SIG-M5 treated with dmso at 0.1 percent for 504 hours (cell line): ENCODE measurements around the gene ADRA2B.
A peak's percentile ranks its signal among the peaks of the same experiment; 100 is the strongest.
"Not testable (repeated sequence)": the region's sequence is repeated elsewhere in the genome, so short reads cannot be mapped to it uniquely, and the experiment has no call there.

Source experiments
- DNase-seq: peaks from one replicate; lab custom pipeline; 2025; ENCODE audit not compliant: unreplicated experiment; lab: John Stamatoyannopoulos, UW

Gene ADRA2B

DNA sequence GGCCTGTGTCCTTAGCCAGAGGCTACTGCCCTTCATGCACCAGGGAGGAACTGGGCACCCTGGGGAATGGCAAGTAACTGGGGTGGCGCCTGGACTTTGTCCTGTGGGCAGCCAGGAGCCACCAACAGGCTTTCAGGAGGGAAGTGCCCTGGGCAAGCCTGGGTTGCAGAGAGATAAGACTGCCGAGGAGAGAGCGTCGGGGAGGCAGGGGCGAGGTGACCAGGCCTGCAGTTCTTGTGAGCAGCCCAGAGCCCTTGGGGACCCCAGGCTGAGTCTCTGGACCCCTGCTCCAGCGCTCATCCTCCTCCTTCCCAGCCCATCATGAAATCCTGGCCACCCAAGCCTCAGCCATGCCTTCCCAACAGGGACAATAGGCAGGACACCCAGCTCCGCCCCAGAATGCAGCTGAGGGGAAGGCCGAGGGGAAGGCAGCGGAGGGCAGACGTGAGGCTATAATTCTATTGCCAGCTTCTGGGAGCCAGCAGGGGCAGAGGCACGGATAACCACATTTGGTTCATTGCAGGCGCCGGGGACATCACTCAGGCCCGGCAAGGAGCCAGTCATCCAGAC, 25.1 kb downstream of the ADRA2B start:
- DNase-seq = no peak

DNA sequence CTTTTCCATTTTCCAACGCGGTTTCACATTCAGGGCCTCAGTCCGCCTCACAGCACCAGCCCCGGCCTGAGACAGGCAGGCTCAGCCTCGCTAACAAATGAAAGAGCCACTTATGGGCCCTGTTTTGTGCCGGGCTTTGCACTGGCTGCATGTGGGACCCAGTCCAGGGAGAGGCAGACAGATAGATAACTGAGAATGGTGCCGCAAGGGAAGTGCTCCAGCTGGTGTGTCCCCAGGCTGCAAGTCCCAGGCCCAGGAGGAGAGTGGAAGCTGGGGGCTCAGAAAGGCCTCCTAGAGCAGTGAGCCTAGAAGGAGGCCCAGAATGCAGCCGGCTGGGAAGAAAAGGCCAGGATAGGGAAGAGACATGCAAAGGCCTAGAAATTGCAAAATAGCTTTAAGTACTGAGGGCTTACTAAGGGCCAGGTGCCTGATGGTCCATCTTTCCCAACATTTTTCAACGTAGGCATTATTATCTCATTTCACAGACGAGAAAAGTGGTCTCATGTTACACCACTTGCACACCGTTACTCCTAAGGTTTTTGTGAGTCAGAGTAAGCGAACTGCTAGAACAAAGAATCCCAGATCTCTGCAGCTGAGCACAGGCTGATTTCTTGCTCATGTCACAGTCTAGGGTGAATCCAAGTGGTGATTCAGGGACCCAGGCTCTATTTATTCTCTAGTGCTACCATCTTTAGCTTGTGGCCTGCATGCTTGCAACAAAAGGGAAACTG, 26.0 kb downstream of the ADRA2B start:
- DNase-seq = no peak

DNA sequence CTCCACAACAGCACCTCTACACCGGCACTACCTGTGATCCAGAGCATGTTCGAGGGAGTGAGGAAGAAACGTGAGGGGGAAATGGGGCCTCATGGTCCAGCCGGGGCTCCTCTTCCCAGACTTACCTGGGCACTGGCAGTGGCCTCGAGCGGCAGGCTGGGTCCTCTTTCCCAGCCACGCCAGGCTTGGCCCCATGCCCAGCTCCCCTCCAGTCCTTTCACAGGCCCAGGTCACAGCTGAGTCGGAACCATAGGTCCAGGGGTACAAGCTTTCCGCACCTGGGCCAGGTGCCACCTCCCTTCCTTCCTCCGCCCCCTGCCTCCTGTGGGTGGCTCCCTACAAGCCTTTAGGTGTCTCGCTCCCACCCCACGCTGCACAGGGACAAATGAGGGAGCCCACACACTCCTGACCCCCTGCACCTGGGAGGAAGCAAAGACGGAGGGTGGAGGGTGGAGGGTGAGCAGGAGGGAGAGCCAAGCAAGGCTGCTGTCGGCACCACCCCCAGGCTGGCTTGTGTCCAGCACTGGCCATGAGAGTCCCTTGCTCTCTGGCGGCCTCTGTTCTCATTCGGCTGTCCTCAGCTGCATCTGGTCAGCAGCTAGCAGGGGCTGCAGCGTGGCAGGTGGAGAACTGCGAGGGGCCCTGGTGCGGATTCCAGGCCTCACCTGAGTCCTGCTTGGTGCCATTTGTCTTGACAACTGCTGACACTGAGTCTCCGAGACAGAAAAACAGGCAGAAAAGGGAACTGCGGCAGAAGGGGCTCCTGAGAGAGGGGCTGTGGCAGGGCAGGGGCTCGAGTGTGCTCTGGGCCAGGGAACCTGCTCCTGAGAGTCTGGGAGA, 26.8 kb downstream of the ADRA2B start:
- no peak for DNase-seq

DNA sequence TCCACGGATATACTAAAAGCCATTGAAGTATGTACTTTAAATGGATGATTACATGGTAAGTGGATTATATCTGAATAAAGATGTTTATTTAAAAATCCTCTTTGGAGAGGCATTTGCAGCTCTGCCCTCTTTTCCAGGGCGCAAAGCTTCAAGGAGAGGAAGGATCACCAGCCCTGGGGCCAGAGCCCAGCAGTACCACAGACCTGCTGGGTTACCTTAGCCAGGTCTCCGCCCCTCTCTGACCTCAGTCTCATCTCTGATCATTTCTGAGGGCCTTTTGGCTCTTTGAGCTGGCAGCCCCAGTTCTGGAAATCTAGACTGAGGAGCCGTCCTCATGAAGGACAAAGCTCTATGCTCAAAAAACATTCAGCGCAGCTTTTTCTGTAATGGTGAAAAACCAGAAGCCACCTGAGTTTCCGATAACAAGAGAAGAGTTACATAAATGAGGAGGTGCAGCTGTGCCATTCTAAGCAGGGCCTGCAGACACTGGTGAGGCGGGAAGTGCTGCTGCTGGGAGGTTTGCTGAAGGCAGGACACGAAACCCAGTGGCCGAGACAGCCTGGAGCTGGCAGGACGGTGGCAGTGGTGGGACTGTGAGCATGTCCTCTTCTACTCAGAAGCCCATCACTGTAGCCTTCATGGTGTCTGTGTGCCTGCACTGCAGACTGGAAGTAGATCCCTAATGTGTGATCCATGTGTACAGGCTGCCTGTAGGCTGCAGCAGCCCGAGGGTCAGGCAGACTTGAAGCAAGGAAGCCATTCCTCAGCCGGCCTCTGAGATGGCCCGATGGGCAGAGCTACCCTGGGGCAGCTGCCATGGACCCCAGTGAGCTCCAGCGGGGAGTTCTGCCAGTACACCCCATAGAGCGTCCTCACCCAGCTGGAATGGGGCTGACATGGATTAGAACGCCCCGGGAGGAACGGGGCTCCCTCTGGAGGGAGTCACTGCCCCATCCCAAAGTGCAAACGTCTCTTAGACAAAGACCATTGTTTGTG, 27.7 kb downstream of the ADRA2B start:
- DNase-seq = no peak

DNA sequence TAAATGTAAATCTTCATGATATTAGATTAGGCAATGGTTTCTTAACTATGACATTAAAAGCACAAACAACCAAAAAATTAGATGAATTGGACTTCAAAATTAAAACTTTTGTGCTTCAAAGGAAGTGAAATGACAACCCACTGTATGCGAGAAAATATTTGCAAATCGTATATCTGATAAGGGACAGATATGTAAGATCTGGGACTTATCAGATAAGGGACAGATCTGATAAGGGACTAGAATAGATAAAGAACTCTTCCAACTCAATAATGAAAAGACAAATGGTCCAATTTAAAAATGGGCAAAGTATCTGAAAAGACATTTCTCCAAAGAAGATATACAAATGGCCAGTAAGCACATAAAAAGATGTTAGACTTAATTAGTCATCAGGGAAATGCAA, 29.2 kb downstream of the ADRA2B start:
- no peak for DNase-seq

DNA sequence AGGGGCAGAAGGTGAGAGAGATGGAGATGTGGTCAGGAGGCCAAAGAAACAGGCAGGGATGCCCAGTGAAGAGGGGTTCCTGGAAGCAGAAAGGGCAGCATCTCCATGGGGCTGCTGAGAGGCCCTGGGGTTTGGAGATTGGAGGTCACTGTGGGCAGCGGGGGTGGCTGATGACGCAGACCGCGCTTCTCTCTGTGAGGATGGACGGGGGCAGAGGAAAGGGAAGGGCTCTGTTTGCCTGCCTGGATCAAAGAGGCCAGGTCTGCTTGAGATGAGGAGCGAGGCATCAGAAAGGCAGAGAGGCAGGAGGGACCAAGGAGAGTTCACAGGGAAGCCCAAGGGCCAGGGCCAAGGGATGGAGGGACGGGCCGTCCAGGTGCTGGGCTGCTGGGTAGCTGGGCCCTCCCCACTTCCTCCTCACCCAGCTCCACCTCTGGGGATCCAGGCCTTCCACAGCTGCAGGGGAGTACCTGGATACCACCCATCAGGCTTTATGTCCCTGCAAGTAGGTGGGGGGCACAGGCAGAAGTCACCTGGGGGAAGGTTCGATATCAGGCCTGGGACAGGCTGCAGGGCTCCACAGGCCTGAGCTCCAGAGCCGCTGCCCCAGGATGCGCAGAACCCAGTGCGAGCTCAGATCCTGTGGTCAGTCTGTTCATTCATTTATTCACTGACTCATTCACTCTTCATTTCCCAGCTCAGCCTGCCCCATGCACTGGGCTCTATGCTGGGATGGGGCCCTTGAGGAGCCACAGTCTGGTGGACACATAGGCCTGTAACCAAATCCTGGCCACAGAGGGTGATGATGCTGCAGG, 30.6 kb downstream of the ADRA2B start:
- DNase-seq = no peak

DNA sequence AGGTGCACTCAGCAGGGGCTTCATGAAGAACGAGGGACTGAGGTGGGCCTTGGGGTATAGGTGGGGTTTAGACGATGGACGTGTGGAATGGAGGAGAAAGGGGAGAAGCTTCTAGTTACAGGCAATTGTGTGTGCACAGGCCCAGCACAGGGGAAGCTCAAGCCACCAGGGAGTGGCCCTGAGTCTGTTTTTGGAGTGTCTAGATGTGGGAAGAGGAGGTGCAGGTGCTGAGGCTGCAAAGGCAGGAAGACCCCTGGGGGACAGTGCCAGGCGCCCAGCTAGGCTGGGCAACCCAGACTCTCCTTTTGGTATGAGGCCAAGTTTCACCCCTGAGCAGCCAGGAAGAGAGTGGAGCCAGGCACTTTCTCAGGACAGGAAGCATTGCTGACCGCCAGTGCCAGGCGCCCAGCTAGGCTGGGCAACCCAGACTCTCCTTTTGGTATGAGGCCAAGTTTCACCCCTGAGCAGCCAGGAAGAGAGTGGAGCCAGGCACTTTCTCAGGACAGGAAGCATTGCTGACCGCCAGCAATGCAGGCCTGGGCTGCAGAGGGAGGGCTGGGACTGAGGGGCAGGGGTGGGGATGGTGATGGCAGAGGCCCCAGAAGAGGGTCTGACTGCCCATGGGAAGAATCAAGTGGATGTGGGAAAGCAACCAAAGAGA, 31.4 kb downstream of the ADRA2B start:
- not testable (repeated sequence) for DNase-seq

DNA sequence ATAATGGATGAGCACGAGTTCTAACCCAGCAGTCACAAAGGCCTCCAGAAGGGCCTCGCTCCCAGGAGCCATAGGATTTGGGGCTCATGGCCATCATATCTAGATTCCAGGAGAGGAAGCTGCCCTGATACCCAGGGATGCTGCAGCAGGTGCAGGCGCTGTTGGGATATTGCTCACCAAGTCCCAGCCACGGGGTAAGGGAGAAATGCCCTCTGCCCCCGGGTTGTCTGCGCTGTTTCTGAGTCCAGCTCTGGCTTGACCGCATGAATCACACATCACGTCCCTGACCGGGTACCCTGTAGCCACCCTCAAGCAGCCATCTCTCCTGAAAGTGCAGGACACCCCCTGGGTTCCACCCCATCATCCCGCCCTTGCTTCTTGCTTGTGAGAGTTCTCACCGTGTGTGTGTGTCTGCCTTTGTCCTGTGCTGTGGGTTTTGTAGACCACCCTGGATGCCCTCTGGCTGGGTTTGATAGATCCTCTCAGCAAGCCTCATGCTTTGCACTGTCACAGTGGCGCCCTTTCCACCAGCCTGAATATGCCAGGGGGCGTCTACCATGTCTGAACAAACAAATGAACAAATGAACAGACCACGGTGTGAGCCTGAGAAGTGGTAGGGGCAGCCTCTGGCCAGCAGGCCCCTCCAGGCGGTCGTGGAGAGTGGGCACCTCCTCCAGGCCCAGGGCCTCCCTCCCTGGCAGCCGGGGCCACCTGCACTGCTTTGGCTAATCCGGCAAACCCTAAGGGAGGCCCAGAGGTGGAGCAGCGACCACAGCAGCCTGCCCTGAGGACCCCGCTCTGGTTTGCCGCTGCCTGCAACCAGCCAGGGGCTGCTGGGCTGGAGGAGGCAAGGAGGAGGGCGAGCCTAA, 32.1 kb downstream of the ADRA2B start:
- no peak for DNase-seq

DNA sequence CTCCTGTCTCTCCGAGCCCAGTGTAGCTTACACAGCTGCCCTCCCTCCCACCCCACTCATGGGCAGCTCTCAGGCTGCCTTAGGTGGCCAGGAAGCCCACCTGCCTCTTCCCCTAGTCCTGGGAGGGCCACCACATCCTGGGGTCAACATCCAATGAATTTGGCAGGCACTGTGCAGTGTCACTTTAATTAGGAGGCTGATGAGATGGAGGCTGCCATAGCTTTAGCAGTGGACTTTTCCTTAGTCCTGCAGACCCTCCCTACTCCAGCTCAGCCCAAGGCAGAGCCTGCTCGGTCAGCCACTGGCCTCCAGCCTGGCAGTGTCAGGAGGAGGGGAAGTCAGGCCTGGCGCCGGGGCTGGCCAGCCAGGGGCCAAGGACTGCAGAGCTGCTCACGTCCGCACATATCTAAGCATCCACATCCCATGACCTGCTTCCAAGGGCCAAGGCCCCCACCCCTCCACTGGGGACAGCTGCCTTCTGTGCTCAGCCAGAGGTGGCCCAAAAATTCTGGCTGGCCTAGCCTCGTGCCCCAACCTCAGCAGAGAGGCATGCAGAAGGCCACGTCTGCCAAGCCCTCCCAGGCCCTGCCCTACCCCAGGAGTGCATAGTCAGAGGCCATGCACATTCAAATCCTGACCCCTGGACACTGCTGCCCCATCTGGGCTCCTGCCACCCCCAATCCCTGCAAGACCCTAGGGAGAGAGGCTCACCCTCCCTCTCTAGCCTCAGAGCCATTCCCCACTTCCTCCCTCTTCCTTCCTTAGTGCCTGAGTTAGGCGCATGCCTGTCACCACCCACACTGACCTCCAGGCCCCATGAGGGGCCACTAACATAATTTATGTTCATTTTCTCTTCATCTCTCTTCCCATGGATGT, 33.1 kb downstream of the ADRA2B start:
- DNase-seq = no peak

DNA sequence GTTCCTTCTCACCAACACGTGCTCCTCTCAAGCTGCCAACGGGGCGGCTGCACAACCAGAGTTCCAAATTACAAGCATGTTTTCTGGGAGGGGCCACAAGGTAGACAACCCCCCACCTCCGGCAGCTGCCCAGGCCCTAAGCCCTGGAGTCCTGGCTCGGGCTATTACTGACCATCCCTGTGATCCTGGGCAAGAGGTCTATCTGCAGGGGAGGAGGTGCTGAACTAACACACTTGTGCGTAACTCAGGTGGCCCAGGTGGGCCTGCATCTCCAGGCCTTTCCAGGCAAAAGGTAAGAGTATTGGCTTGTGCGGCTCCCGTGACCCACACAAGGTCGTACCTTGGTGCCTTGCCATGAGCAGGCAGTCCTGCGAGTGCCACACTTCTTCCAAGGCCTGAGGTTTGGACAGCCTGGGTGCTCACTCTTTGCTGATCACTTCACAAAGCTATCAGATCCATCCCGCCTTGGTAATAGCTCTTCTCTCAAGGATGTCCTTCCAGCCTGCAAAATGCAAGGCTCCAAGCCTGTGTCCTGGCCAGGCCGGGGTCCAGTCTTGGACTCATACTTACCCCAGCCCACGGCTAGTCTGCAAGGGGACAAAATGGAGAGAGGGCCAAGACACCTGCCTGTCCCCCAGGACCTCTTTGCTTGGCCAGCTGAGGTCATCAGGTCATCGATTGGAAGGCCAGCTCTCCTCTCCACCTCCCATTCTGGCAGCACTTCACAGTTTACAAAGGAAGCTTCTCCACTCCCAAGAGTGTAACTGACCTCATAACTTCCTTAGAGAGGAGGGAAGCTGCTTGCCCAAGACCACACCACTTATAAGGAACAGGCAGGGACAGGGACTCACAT, 33.9 kb downstream of the ADRA2B start:
- peak; percentile 5 for DNase-seq

DNA sequence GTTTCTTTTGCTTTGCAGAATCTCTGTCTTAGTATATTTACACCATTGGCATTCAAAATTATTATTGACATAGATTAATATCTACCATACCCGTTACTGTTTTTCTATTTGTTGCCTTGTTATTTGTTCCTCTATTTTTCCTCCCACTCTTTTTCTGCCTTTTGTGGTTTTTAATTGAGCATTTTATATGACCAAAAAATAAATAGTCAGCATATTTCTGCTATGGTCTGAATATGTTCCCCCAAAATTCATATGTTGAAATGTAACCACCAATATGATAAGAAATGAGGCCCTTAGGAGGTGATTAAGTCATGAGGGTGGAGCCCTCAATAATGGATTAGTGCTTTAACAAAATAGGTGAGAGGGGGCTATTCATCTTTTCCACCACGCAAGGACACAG, 35.3 kb downstream of the ADRA2B start:
- no peak for DNase-seq

DNA sequence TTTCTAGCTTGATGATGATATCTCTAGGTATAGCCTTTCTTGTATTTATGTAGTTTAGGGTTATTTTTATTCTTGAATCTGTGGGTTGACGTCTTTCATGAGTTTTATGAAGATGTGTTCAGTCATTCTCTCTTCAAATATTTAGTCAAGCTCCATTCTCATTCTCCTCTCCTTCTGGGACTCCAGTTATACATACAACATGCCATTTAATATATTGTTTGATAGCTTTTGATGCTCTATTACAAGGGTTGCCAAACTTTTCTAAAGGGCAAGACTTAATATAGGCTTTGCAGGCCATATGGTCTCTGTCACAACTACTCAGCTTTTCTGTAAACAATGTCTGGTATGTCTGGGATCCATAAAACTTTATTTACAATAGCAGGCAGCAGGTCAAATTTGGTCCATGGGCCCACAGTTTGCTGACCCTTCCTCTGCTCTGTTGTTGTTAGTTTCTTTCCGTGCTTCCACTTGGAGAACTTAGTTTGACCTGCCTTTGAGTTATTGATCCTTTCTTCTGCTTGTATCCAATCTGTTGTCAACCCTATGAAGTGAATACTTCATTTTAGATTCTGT, 41.1 kb downstream of the ADRA2B start:
- no peak for DNase-seq

DNA sequence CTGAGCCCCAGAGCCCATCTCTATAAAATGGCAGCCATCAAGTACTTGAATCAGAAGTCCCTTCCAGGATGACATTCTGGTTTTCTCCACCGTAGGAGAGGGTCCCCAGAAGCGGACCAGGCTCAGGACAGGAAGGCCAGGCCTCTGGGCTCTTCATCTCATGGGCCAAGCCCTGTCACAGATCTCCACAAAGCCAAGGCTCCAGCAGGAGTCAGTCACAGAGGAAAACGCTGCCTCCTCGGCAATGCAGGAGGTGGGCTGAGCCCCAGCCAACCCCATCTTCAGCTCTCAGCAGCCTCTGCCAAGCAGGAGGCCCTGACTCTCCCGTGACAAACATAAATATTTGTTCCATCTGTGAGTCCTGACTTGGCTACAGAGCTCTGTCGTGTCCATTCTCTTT, 42.2 kb downstream of the ADRA2B start:
- no peak for DNase-seq

DNA sequence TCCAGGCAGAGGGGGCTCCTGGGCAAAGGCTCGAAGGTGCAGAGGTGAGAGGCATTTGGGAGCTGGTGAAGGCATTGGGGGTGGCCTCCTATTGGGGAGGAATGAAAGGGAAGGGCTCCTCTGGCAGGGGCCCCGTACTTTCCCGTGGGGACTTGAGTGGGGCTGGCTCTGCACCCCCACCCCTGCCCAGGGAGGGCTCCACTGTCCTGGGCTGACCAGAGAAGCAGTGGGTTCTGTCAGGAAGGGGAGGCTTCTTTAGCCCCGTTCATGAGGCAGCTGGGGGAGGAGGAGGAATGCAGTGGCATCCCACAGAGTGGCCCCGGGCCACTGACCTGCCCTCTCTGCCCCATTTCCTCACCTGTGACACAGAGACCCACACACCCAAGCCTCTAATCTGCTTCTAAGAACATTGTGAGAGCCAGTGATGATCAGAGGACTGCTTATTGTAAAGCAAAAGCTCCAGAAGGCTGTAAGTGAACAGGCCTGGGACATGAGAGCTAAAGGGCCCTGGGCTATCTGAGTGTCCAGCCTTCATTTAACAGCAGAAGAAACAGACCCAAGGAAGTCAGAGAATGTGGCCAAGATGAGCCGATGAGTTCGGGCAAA, 43.1 kb downstream of the ADRA2B start:
- DNase-seq = no peak

DNA sequence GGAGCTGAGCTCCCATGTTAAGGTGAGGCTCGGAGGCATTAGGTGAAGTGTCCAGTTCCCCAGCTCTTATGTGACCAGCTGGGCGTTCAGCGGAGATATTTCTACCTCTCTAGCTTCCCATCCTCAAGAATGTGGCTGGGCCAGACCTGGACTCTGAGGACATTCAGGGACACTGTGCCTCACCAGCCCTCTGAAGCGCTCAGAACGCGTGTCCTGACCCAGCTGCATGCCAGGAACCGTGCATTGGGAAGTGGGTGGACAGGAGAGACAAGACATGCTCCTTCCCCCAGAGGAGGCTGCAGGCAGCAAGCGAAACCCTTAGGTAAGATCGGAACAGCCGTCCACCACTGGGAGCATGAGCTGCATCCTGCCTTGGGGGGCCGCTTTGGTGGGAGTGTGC, 43.6 kb downstream of the ADRA2B start:
- DNase-seq = no peak

DNA sequence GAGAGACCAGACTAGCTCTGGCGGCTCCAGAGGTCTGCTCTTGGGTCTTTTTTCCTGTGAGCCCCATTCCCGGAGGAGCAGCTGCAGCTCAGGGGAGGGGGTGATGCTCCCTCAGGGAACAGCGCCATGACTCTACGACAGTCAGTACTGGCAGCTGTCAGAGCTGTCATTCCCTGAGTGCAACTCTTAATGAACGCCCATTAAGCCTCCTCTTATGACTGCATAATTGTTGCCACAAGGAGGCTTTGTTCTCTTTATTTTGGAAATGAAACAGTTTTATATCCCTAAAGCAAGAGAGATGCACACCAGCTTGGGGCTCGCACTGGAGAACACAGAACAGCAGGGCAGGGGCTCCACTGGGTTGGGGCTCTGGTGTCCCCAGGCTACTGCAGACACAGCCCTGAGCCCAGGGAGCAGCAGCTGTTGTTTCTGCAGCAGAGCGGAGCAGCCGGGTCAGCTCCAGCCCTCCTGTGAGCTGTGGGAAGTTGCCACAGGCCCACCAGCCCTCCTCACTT, 44.3 kb downstream of the ADRA2B start:
- not testable (repeated sequence) for DNase-seq
